GM12891 (cell line): ENCODE measurements around the gene TTLL3.

Source experiments
- POLR2A ChIP-seq: IDR thresholded peaks from 2 replicates; pipeline ENCODE4 v1.6.1; 2011; ENCODE audit warnings: low read depth, low read length, control low read depth
- SPI1 ChIP-seq: IDR thresholded peaks from 2 replicates; pipeline ENCODE4 v1.6.1; 2011; ENCODE audit warnings: low read depth, low read length, control low read depth
- TAF1 ChIP-seq: IDR thresholded peaks from 2 replicates; pipeline ENCODE4 v1.6.1; 2011; ENCODE audit warnings: low read depth, low read length, control low read depth

DNA sequence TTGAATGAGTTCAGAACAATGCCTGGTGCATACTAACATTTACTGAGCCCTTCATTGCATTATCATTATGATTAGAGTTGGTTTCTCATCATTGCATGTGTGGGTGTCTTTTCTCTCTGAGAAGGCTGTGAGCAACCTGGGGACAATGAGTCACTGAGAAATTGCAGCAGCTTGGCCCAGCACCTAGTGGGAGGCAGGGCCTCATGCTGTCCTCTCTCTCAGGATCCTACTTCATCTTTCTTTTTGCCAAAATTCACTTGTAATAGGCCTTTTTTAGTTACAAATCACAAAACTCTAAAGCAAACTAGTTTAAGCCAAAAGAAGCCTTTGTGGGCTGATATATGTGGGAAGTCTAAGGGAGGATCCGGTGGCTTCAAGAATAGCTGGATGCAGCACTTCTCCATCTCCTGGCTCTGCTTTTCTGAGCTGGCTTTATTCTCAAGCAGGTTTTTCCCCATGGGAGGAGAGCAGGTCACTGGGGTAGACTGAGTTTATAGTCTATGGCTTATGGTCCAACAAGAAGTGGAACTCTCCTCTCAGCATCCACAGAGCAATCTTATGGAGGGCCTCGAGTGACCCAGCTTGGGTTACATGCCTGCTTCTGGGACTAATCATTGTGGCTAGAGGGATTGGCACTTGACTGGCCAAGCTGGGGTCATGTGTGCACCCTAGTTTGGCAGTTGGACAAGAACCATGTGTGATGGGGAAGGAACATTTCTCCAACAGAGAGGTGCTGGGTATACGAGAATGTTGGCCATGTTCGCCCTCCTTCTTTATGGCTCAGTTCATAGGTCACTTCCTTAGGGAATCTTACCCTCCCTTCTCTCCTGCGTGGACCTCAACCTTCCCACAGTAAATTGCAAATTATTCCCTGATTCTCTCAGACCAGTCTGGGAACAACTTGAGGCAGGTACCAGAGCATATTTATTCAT is 31.7 kb upstream of the TTLL3 start:
- TF ChIP-seq TAF1 (no peak), POLR2A (no peak), SPI1 (no peak)
